Mammary epithelial cell (primary cell): ENCODE measurements around the gene ERC1.
A peak's percentile ranks its signal among the peaks of the same experiment; 100 is the strongest.

Source experiments
- EZH2 ChIP-seq: IDR thresholded peaks from 2 replicates; pipeline ENCODE4 v1.6.1; 2012; ENCODE audit warnings: low read length, inconsistent platforms, borderline replicate concordance
- TF ChIP-seq, protein P1 (sequence below), 2 donors: IDR thresholded peaks in 1 of 2; conservative IDR thresholded peaks in 1 of 2; 2 replicates each; pipeline ENCODE4 v1.5.1; 2011 to 2012; ENCODE audit warnings: inconsistent platforms in 2 of 2, low read length in 2 of 2, mild to moderate bottlenecking in 2 of 2, control low read depth in 1 of 2, low read depth in 1 of 2; ENCODE audit not compliant: insufficient read depth in 1 of 2; ENCODE audit errors: extremely low read depth in 1 of 2

DNA sequence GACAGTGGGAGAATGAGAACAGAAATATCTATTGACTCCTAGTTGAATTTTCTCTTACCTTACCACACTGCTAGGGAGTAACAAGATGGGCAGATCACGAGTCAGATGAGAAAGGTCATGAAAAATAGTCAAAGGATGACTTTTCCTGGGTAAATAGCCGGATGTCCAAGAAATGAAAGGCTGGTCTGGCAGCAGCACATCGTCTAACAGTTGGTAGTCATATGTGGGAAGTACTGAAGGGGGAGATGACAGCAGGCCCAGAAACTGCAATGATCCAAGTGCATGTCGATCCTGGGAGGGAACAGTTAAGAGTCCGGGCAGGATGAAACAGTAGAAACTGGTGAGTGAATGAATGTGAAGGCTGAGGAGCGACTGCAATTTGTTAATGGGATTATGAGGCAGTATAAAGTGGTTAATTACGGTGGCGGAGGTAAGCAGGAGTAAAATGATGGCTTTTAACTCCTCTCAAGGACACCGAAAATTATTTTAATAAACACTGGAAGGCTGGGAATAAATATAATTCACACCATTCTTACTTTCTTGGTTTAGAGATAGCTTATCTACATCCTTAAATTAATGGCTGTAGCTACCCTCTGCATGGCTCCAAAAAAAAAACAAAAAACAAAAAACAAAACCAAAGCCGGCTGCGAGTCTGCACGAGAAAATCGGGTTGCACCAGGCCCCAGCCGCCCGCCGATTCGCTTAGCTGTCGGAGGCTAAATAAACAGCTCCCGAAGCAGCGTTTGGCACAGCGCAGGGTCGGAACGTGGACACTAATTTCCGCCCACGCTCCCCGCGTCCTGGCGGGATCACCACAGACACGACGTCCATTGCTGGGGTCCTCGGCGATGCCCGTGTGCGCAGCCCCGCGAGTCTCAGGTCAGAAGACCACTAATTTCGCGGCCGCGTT lies 1.0 kb upstream of the ERC1 start:
- TF ChIP-seq, protein P1, sequence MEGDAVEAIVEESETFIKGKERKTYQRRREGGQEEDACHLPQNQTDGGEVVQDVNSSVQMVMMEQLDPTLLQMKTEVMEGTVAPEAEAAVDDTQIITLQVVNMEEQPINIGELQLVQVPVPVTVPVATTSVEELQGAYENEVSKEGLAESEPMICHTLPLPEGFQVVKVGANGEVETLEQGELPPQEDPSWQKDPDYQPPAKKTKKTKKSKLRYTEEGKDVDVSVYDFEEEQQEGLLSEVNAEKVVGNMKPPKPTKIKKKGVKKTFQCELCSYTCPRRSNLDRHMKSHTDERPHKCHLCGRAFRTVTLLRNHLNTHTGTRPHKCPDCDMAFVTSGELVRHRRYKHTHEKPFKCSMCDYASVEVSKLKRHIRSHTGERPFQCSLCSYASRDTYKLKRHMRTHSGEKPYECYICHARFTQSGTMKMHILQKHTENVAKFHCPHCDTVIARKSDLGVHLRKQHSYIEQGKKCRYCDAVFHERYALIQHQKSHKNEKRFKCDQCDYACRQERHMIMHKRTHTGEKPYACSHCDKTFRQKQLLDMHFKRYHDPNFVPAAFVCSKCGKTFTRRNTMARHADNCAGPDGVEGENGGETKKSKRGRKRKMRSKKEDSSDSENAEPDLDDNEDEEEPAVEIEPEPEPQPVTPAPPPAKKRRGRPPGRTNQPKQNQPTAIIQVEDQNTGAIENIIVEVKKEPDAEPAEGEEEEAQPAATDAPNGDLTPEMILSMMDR (conservative IDR thresholded peaks at IDR 0.05 in 1 of 2, IDR thresholded peaks at IDR 0.05 in 1 of 2; ENCODE audit: extremely low read depth in 1 of 2, insufficient read depth in 1 of 2, low read depth in 1 of 2, low read length in 2 of 2) = peak in 1 of 2 donors; percentile 1
- no peak for TF ChIP-seq EZH2
